IMR-90 (cell line): ENCODE measurements around the gene TXNRD1. TPM values are rescaled to one million over a fixed set of nuclear protein-coding genes. Genes with fewer than 3 reads are reported as not detected.

Experiments
- ATAC-seq: fragments of 200-7000 bp; cut with Tn5 transposase; 2 replicates; pipeline ENCODE4 v1.9.1; 2020; ENCODE audit warnings: low read depth, mild to moderate bottlenecking, moderate library complexity
- BruUV-seq: library from RNA; stranded (reverse); fragments of 400-500 nt; replicated peaks from 2 replicates; lab custom pipeline; 2021; lab: Mats Ljungman, UMichigan
- CTCF ChIA-PET: fragments of 300-600 bp; formaldehyde crosslinking; extraction: SDS; loops from one replicate; lab custom pipeline; 2021; ENCODE audit warnings: antibody characterized with exemption; lab: Yijun Ruan, JAX
- POLR2A ChIA-PET: fragments of 300-600 bp; sonication (Branson Sonifier 250); formaldehyde crosslinking; loops from one replicate; lab custom pipeline; 2022; ENCODE audit warnings: antibody characterized with exemption; ENCODE audit not compliant: unreplicated experiment; lab: Charles Lee
- DNase-seq: peaks from one replicate; pipeline ENCODE4 v3.0.0; 2013
- H2AFZ ChIP-seq: replicated peaks from 2 replicates; pipeline ENCODE3; 2013; ENCODE audit warnings: low read length, mild to moderate bottlenecking; ENCODE audit not compliant: poor library complexity
- H2AK5ac ChIP-seq: 2 replicates; pipeline ENCODE4 v1.6.1; 2013; ENCODE audit warnings: low read depth, low read length, inconsistent platforms
- H2AK9ac ChIP-seq: replicated peaks from 2 replicates; pipeline ENCODE3; 2013; ENCODE audit warnings: mild to moderate bottlenecking, low read depth, low read length, moderate library complexity; ENCODE audit not compliant: poor library complexity
- H2BK120ac ChIP-seq: 2 replicates; pipeline ENCODE4 v1.6.1; 2013; ENCODE audit warnings: low read depth, low read length, inconsistent platforms
- H2BK15ac ChIP-seq: 3 replicates; pipeline ENCODE4 v1.6.1; 2013; ENCODE audit warnings: low read depth, low read length, inconsistent platforms
- H2BK20ac ChIP-seq: 2 replicates; pipeline ENCODE4 v1.6.1; 2013; ENCODE audit warnings: low read depth, mild to moderate bottlenecking, inconsistent platforms, low read length, moderate library complexity
- H2BK5ac ChIP-seq: 2 replicates; pipeline ENCODE4 v1.6.1; 2013; ENCODE audit warnings: mild to moderate bottlenecking, low read depth, low read length, inconsistent platforms; ENCODE audit not compliant: poor library complexity, severe bottlenecking
- H3K14ac ChIP-seq: replicated peaks from 2 replicates; pipeline ENCODE4 v1.6.1; 2013; ENCODE audit warnings: low read depth, low read length, inconsistent platforms
- H3K18ac ChIP-seq: 2 replicates; pipeline ENCODE4 v1.6.1; 2013; ENCODE audit warnings: low read depth, low read length, control low read depth
- H3K23ac ChIP-seq: 2 replicates; pipeline ENCODE4 v1.6.1; 2013; ENCODE audit warnings: low read depth, low read length, inconsistent platforms
- H3K27ac ChIP-seq: 2 replicates; pipeline ENCODE4 v1.5.1; 2013; ENCODE audit warnings: mild to moderate bottlenecking, control low read depth, low read length; ENCODE audit not compliant: insufficient read depth
- H3K27me3 ChIP-seq: 2 replicates; pipeline ENCODE4 v1.6.1; 2013; ENCODE audit warnings: low read length; ENCODE audit not compliant: control insufficient read depth, insufficient read depth
- H3K36me3 ChIP-seq: 2 replicates; pipeline ENCODE4 v1.6.1; 2013; ENCODE audit warnings: low read length, mixed read lengths; ENCODE audit not compliant: control insufficient read depth, insufficient read depth
- H3K4ac ChIP-seq: 2 replicates; pipeline ENCODE4 v1.6.1; 2013; ENCODE audit warnings: low read depth, low read length, inconsistent platforms
- H3K4me1 ChIP-seq: 2 replicates; pipeline ENCODE4 v1.6.1; 2013; ENCODE audit warnings: low read length, mixed read lengths; ENCODE audit not compliant: control insufficient read depth, insufficient read depth
- H3K4me2 ChIP-seq: 2 replicates; pipeline ENCODE4 v1.6.1; 2013; ENCODE audit warnings: low read depth, mild to moderate bottlenecking, control low read depth, low read length, moderate library complexity
- H3K4me3 ChIP-seq: 2 replicates; pipeline ENCODE4 v1.5.1; 2013; ENCODE audit warnings: low read depth, mild to moderate bottlenecking, control low read depth, low read length, moderate library complexity; ENCODE audit not compliant: insufficient read depth
- H3K56ac ChIP-seq: 2 replicates; pipeline ENCODE4 v1.6.1; 2013; ENCODE audit warnings: low read length, inconsistent platforms; ENCODE audit not compliant: insufficient read depth; ENCODE audit errors: extremely low read depth
- H3K79me1 ChIP-seq, 2 experiments: 2 replicates each; pipeline ENCODE4 v1.6.1; 2013; ENCODE audit warnings: low read length in 2 of 2, inconsistent platforms in 1 of 2, low read depth in 1 of 2
- H3K9ac ChIP-seq: 2 replicates; pipeline ENCODE4 v1.6.1; 2013; ENCODE audit warnings: low read depth, low read length, control low read depth
- H3K9me1 ChIP-seq: 2 replicates; pipeline ENCODE4 v1.6.1; 2013; ENCODE audit warnings: low read length, inconsistent platforms; ENCODE audit not compliant: insufficient read depth
- H3K9me3 ChIP-seq: 2 replicates; pipeline ENCODE4 v1.6.1; 2013; ENCODE audit warnings: low read length; ENCODE audit not compliant: control insufficient read depth, insufficient read depth
- H4K20me1 ChIP-seq: 2 replicates; pipeline ENCODE4 v1.6.1; 2013; ENCODE audit warnings: low read length, inconsistent platforms; ENCODE audit not compliant: insufficient read depth
- H4K5ac ChIP-seq: 2 replicates; pipeline ENCODE4 v1.6.1; 2013; ENCODE audit warnings: mild to moderate bottlenecking, low read depth, low read length, control low read depth
- H4K8ac ChIP-seq, 2 experiments: 2 replicates each; pipeline ENCODE4 v1.6.1; 2013; ENCODE audit warnings: low read depth in 2 of 2, low read length in 2 of 2, control low read depth in 1 of 2, inconsistent platforms in 1 of 2
- H4K91ac ChIP-seq: 2 replicates; pipeline ENCODE4 v1.6.1; 2013; ENCODE audit warnings: low read depth, low read length, inconsistent platforms; ENCODE audit not compliant: insufficient read depth
- CEBPB ChIP-seq: IDR thresholded peaks from 2 replicates; pipeline ENCODE4 v1.6.1; 2012; ENCODE audit warnings: low read depth, low read length, improper control_type of control experiment
- FOS ChIP-seq: fragments of 150-350 bp; IDR thresholded peaks from 2 replicates; pipeline ENCODE4 v1.6.1; 2016; ENCODE audit warnings: low read depth, low read length
- NFE2L2 ChIP-seq: fragments of 150-350 bp; IDR thresholded peaks from 2 replicates; pipeline ENCODE4 v1.6.1; 2016; ENCODE audit warnings: low read depth, mild to moderate bottlenecking, low read length
- RCOR1 ChIP-seq: IDR thresholded peaks from 2 replicates; pipeline ENCODE4 v1.6.1; 2012; ENCODE audit warnings: mild to moderate bottlenecking, low read length, improper control_type of control experiment; ENCODE audit not compliant: insufficient replicate concordance
- WGBS, 2 experiments: methylation state at CpG; one replicate each; pipeline versions ENCODE4 v1.1.5 to v1.1.7; 2013; ENCODE audit warnings: missing lambda C conversion rate in 2 of 2; ENCODE audit not compliant: insufficient read length in 1 of 2; ENCODE audit errors: extremely low coverage in 2 of 2; 5-methylcytosine and 5-hydroxymethylcytosine counted together
- dilution Hi-C: fragments of 300-500 bp; cut with HindIII; formaldehyde crosslinking; loops from one replicate; pipeline ENCODE4 v1.14.3; 2018; ENCODE audit warnings: low sequenced_read_pairs; ENCODE audit not compliant: unreplicated experiment
- in situ Hi-C: fragments of 300-500 bp; cut with MboI; formaldehyde crosslinking; loops from 3 replicates; pipeline ENCODE4 v1.14.3; 2019; ENCODE audit warnings: low sequenced_read_pairs, inconsistent platforms, mixed read lengths
- intact Hi-C: fragments of 100-400 bp; cut with micrococcal nuclease; formaldehyde crosslinking; loops from 2 replicates; pipeline ENCODE4 v1.10.0; 2022
- polyA plus RNA-seq, 3 experiments: library from polyadenylated mRNA; depleted of rRNA; stranded (reverse); fragments of >200 nt; gene quantifications; 2 replicates each; pipeline ENCODE4 v1.2.3, GENCODE V29; 2012; ENCODE audit warnings: low replicate concordance in 1 of 3
- total RNA-seq: library from RNA; depleted of rRNA; stranded (reverse); fragments of >200 nt; gene quantifications from 2 replicates; pipeline ENCODE4 v1.2.3, GENCODE V29; 2012
- TF ChIP-seq, protein P1 (sequence below): fragments of 150-350 bp; IDR thresholded peaks from 2 replicates; pipeline ENCODE4 v1.6.1; 2016; ENCODE audit warnings: low read depth, mild to moderate bottlenecking, low read length, moderate library complexity, borderline replicate concordance

TXNRD1 gene
- total and polyA plus RNA-seq, 2 of the 4 experiments (the other 2 are of a cell fraction), result 379 to 582 TPM

DNA sequence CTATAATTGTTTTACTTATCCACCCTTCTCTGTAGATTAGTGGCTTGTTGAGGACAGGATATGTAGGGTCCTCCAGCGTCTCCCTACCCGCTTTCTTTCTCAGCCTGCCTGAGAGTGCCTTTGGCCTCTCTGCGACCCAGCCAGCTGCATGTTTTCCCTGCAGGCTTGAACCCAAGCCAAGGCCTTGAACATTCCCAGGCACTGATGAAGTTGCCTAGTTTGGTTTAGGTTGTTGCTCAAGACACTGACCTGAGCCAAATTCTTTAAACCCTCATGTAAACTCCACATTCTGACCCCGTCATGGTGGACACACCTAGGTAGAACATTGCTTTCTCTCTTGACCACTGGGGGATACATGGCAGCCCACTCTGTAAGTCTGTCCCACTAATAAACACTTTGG lies 33.4 kb upstream of the TXNRD1 start:
- Histone ChIP-seq H3K79me1 (peaks cover 0 to 3% of the 10 kb centered on the region in 2 experiments; a peak in 1 of 4 replicates), H2BK5ac (peak overlapping the region; percentile 86), H3K4me3 (no peak overlapping the region), H3K4me2 (peak overlapping the region; percentile 24), H2AK9ac (peak overlapping the region; percentile 34), H4K91ac (peak overlapping the region; percentile 89), H3K9me3 (peaks cover 13% of the 10 kb centered on the region), H3K56ac (peak overlapping the region; percentile 49; the same call in 1 of the 2 replicates), H3K18ac (peak overlapping the region; percentile 90), H2BK120ac (peak overlapping the region; percentile 93), H3K14ac (peak overlapping the region; percentile 38), H3K36me3 (no peaks in the 10 kb centered on the region), H3K27ac (peak overlapping the region; percentile 77), H2AK5ac (peak overlapping the region; percentile 71), H4K20me1 (no peaks in the 10 kb centered on the region), H4K8ac (peak overlapping the region; percentile 77 to 83; a peak in 3 of 4 replicates), H3K9me1 (peaks cover 24% of the 10 kb centered on the region), H4K5ac (peak overlapping the region; percentile 69), H3K23ac (peak overlapping the region; percentile 67), H2BK15ac (peak overlapping the region; percentile 94; the same call in 2 of the 3 replicates), H3K4me1 (peaks cover 29% of the 10 kb centered on the region), H2BK20ac (peak overlapping the region; percentile 92), H2AFZ (no peak overlapping the region), H3K9ac (no peak overlapping the region), H3K4ac (peak overlapping the region; percentile 90), H3K27me3 (no peaks in the 10 kb centered on the region)
- DNase-seq, result peak; percentile 96
- no CpG with 5 or more reads among the region's 4 CpGs for WGBS, 2 experiments
- peak; percentile 48 for ATAC-seq
- intact Hi-C loops, result loop anchor here (10.0 kb wide), 1 partner anchor 127 kb away; the partner anchor contains the start of gene GLT8D2
- TF ChIP-seq FOS (no peak), NFE2L2 (peak; percentile 2; the same call in 1 of the 2 replicates), RCOR1 (peak; percentile 24), CEBPB (peak; percentile 92)
- TF ChIP-seq, protein P1, sequence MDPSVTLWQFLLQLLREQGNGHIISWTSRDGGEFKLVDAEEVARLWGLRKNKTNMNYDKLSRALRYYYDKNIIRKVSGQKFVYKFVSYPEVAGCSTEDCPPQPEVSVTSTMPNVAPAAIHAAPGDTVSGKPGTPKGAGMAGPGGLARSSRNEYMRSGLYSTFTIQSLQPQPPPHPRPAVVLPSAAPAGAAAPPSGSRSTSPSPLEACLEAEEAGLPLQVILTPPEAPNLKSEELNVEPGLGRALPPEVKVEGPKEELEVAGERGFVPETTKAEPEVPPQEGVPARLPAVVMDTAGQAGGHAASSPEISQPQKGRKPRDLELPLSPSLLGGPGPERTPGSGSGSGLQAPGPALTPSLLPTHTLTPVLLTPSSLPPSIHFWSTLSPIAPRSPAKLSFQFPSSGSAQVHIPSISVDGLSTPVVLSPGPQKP, result no peak
- dilution Hi-C loops, result no loop called here
- ChIA-PET CTCF (no interaction called here), POLR2A (no interaction called here)
- in situ Hi-C loops, result loop anchor here (25.0 kb wide), 1 partner anchor 880 kb away; no protein-coding TSS in a partner anchor
- BruUV-seq, result no TSS peak
